Measurements from ENCODE around the gene EFNA4. TPM values are rescaled to one million over a fixed set of nuclear protein-coding genes. Genes with fewer than 3 reads are reported as not detected.
A peak's percentile ranks its signal among the peaks of the same experiment; 100 is the strongest.

Gene EFNA4
- total RNA-seq, 1 experiment from 2014 or later, result 22.7 TPM

- DNase-seq (ENCODE audit: low spot score) (no peak), ATAC-seq (no peak)
- H3K4me3 Mint-ChIP-seq, result no peak overlapping the region
- H3K4me1 Mint-ChIP-seq, result no peaks in the 10 kb centered on the region
- ChIA-PET POLR2A (no interaction called here), CTCF (interaction anchor here (1.1 to 2.5 kb wide), 3 partner anchors 9 to 18 kb away, joined by 3 to 7 read pairs (median 4); no protein-coding TSS in a partner anchor)
- H3K27me3 Mint-ChIP-seq (ENCODE audit: low read depth), result peaks cover 12% of the 10 kb centered on the region; the same call in 1 of the 2 replicates
- no peak overlapping the region for H3K27ac Mint-ChIP-seq
- no peaks in the 10 kb centered on the region for H3K36me3 Mint-ChIP-seq
- TF ChIP-seq MYBL2 (CRISPR knock-in tag; IDR thresholded peaks at IDR 0.05), result no peak
- no peaks in the 10 kb centered on the region for H3K9me3 Mint-ChIP-seq
Measured at GRCh38 chr1:155035936-155036335, 27.6 kb upstream of the EFNA4 start.

GRCh38 chr1:155037043-155037442, 26.5 kb upstream of the EFNA4 start:
- H3K27me3 Mint-ChIP-seq (ENCODE audit: low read depth), result peaks cover 12% of the 10 kb centered on the region
- ChIA-PET CTCF (interaction anchor here (0.9 to 3.7 kb wide), 4 partner anchors 8 to 48 kb away, joined by 3 to 20 read pairs (median 4); partner anchors contain the start of gene ADAM15), POLR2A (no interaction called here)
- H3K4me1 Mint-ChIP-seq, result no peaks in the 10 kb centered on the region
- 0 out of 2 replicates have a peak, but pooled peaks have one; percentile 0 for TF ChIP-seq ZNF121 (CRISPR knock-in tag; IDR thresholded peaks at IDR 0.05)
- no peak for TF ChIP-seq NR1H2 (CRISPR knock-in tag; IDR thresholded peaks at IDR 0.05)
- no peak overlapping the region for H3K27ac Mint-ChIP-seq
- H3K4me3 Mint-ChIP-seq, result no peak overlapping the region
- H3K36me3 Mint-ChIP-seq, result no peaks in the 10 kb centered on the region
- H3K9me3 Mint-ChIP-seq, result no peaks in the 10 kb centered on the region
- ATAC-seq (no peak), DNase-seq (ENCODE audit: low spot score) (no peak)

GRCh38 chr1:155037851-155038441, 25.6 kb upstream of the EFNA4 start:
- Mint-ChIP-seq H3K27ac (no peak overlapping the region), H3K4me1 (no peaks in the 10 kb centered on the region), H3K36me3 (no peaks in the 10 kb centered on the region), H3K9me3 (no peaks in the 10 kb centered on the region), H3K27me3 (ENCODE audit: low read depth) (peaks cover 12% of the 10 kb centered on the region), H3K4me3 (no peak overlapping the region)
- ATAC-seq (no peak), DNase-seq (ENCODE audit: low spot score) (no peak)
- TF ChIP-seq NFE2L1 (CRISPR knock-in tag; IDR thresholded peaks at IDR 0.05), result no peak
- TF ChIP-seq IRF1 (CRISPR knock-in tag; IDR thresholded peaks at IDR 0.05), result no peak
- no peak for TF ChIP-seq FOXP1 (CRISPR knock-in tag; IDR thresholded peaks at IDR 0.05; ENCODE audit: borderline replicate concordance)
- TF ChIP-seq CREB1 (CRISPR knock-in tag; IDR thresholded peaks at IDR 0.05), result no peak
- TF ChIP-seq NR1H2 (CRISPR knock-in tag; IDR thresholded peaks at IDR 0.05), result no peak
- TF ChIP-seq JAZF1 (CRISPR knock-in tag; IDR thresholded peaks at IDR 0.05), result no peak
- TF ChIP-seq ZNF671 (CRISPR knock-in tag; IDR thresholded peaks at IDR 0.05), result no peak
- TF ChIP-seq ZNF396 (CRISPR knock-in tag; IDR thresholded peaks at IDR 0.05; ENCODE audit: borderline replicate concordance), result no peak
- TF ChIP-seq GABPB1 (CRISPR knock-in tag; IDR thresholded peaks at IDR 0.05), result no peak
- no peak for TF ChIP-seq SOX15 (CRISPR knock-in tag; IDR thresholded peaks at IDR 0.05)
- no peak for TF ChIP-seq ELF4 (CRISPR knock-in tag; IDR thresholded peaks at IDR 0.05; ENCODE audit: low read depth)
- no peak for TF ChIP-seq ZNF138 (CRISPR knock-in tag; conservative IDR thresholded peaks at IDR 0.05)
- TF ChIP-seq GTF2I (CRISPR knock-in tag; conservative IDR thresholded peaks at IDR 0.05), result no peak
- TF ChIP-seq NFYB (CRISPR knock-in tag; conservative IDR thresholded peaks at IDR 0.05; ENCODE audit: low read depth), result no peak
- no peak for TF ChIP-seq GRHL2 (CRISPR knock-in tag; IDR thresholded peaks at IDR 0.05; ENCODE audit: insufficient replicate concordance, severe bottlenecking)
- CTCF ChIA-PET, result interaction anchor here (0.9 to 5.5 kb wide), 3 partner anchors 13 to 47 kb away, joined by 3 to 27 read pairs (median 20); partner anchors contain the start of gene ADAM15
- POLR2A ChIA-PET, result no interaction called here

DNA sequence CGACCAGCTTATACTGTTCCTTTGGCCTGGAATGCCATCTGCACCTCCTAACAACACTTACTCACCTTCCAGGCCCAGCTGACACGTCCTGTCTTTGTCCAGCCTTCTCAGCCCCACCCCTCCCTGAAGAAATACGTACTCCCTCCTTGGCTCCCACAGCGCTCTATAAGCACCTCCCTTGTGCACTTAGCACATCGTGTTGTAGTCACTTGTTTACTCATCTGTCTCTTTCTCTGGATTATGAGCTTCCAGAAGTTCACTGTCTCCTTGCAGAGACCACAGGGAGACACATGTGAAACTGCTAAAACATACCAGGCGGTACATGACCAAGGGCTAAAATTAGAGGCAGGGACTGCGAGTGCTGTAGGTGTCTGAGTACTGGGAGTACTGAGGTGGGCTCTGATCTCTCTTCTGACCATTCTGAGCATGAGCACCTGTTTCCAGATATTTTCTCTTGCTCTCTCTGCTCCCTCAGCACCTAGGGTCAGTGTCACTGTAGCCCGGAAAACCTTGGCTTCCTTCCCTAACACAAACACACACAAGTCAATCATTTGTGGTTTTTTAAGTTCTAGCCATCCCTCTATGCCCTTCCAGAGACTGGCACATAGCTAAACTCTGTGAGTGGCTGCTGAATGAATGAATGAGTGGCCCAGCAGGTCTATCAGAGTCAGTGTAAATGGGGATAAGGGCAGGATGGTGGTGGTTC, 24.8 kb upstream of the EFNA4 start:
- DNase-seq (ENCODE audit: low spot score), result no peak
- Mint-ChIP-seq H3K27ac (no peak overlapping the region), H3K36me3 (no peaks in the 10 kb centered on the region), H3K27me3 (ENCODE audit: low read depth) (peaks cover 10% of the 10 kb centered on the region), H3K9me3 (no peaks in the 10 kb centered on the region), H3K4me1 (no peaks in the 10 kb centered on the region; the same call in 1 of the 2 replicates), H3K4me3 (no peak overlapping the region)
- ChIA-PET POLR2A (no interaction called here), CTCF (interaction anchor here (1.5 to 5.5 kb wide), 3 partner anchors 12 to 46 kb away, joined by 6 to 27 read pairs (median 20); partner anchors contain the start of gene ADAM15)
- ATAC-seq, result no peak
- TF ChIP-seq RELA (CRISPR knock-in tag; IDR thresholded peaks at IDR 0.05; ENCODE audit: borderline replicate concordance), result no peak
- TF ChIP-seq OVOL2 (CRISPR knock-in tag; IDR thresholded peaks at IDR 0.05; ENCODE audit: borderline replicate concordance), result no peak
- TF ChIP-seq KAT7 (CRISPR knock-in tag; IDR thresholded peaks at IDR 0.05; ENCODE audit: borderline replicate concordance), result no peak

Measured in WTC11 (cell line).